Tibial nerve (tissue), 4 donors: ENCODE data around the gene ZNF490. TPM values are rescaled to one million over a fixed set of nuclear protein-coding genes. Genes with fewer than 3 reads are reported as not detected.

Experiments used
- DNase-seq, 2 donors: peaks; one replicate each; pipeline ENCODE4 v3.0.0-alpha.2; 2019; ENCODE audit warnings: low spot score in 2 of 2
- H3K27ac ChIP-seq, 4 donors: fragments of 200-600 bp; sonication (generic) in 3 of 4; one replicate each; pipeline ENCODE4 v1.5.1; 2017 to 2019; ENCODE audit warnings: mild to moderate bottlenecking in 1 of 4
- H3K27me3 ChIP-seq, 2 donors: fragments of 200-600 bp; sonication (generic) in 1 of 2; one replicate each; pipeline versions ENCODE4 v1.5.1 to v1.6.0; 2017 to 2019
- H3K36me3 ChIP-seq, 3 donors: fragments of 200-600 bp; sonication (generic); one replicate each; pipeline ENCODE4 v1.5.1; 2018 to 2019
- H3K4me1 ChIP-seq, 4 donors: fragments of 200-600 bp; sonication (generic) in 3 of 4; one replicate each; pipeline ENCODE4 v1.5.1; 2017 to 2019
- H3K4me3 ChIP-seq, 4 donors: fragments of 200-600 bp; sonication (generic) in 3 of 4; one replicate each; pipeline ENCODE4 v1.5.1; 2017 to 2019; ENCODE audit warnings: mild to moderate bottlenecking in 1 of 4, moderate library complexity in 1 of 4
- H3K9me3 ChIP-seq, 4 donors: fragments of 200-600 bp; sonication (generic) in 3 of 4; one replicate each; pipeline ENCODE4 v1.5.1; 2017 to 2019
- EP300 ChIP-seq, 2 donors: sonication (generic); formaldehyde crosslinking; IDR thresholded peaks; one replicate each; pipeline ENCODE4 v1.6.1; 2017; ENCODE audit warnings: antibody characterized with exemption in 2 of 2, mild to moderate bottlenecking in 1 of 2
- POLR2A ChIP-seq, 2 donors: fragments of 450-650 bp; IDR thresholded peaks; one replicate each; pipeline ENCODE4 v1.6.1; 2017; ENCODE audit warnings: antibody characterized with exemption in 2 of 2, mild to moderate bottlenecking in 2 of 2, moderate library complexity in 2 of 2
- WGBS, 2 donors: methylation state at CpG; one replicate each; pipeline ENCODE4 v1.1.5; 2018; 5-methylcytosine and 5-hydroxymethylcytosine counted together
- total RNA-seq, 4 donors: library from RNA; depleted of rRNA; stranded (reverse); fragments of >200 nt; gene quantifications; one replicate each; pipeline ENCODE4 v1.1.0, GENCODE V29; 2016
- TF ChIP-seq, protein P1 (sequence below), 5 experiments: fragments of 200-600 bp in 3 of 5; fragments of 450-650 bp in 2 of 5; sonication (generic) in 3 of 5; IDR thresholded peaks; one replicate each; pipeline ENCODE4 v1.5.1; 2016 to 2019; ENCODE audit warnings: antibody characterized with exemption in 5 of 5, mild to moderate bottlenecking in 3 of 5, moderate library complexity in 2 of 5

The ZNF490 gene
- total RNA-seq, 4 donors from 2014 or later: 3.1 to 6.7 (median 4.8) TPM

DNA sequence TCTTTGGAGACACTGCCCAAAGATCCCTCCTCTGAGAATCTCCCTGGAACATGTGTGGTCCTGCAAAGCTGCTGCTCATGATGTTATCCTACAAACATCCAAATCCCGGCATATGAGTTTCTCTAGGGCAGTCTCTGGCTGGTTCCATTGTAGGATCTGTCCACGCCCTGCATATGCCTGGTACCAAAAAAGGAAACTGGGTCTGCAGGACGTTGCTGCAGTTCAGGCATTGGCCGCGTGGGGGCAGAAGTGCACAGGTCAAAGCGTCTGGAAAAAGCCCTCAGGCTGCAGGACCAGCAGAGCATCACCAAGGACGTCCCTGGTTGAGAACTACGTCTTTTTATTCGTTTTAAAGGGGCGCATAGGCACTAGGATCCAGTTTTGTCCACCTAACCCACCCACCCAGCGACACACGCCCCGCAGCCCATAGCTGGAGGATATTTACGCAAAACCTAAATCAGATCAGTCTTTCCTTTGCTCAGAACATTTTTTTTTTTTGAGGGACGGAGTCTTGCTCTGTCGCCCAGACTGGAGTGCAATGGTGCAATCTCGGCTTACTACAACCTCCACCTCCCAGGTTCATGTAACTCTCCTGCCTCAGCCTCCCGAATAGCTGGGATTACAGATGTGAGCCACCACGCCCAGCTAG, 46.5 kb downstream of the ZNF490 start:
- no peaks in the 10 kb centered on the region for H3K27me3 ChIP-seq
- 18 to 23% methylated on average over 19 of the region's 19 CpGs for WGBS, 2 donors
- TF ChIP-seq, protein P1, sequence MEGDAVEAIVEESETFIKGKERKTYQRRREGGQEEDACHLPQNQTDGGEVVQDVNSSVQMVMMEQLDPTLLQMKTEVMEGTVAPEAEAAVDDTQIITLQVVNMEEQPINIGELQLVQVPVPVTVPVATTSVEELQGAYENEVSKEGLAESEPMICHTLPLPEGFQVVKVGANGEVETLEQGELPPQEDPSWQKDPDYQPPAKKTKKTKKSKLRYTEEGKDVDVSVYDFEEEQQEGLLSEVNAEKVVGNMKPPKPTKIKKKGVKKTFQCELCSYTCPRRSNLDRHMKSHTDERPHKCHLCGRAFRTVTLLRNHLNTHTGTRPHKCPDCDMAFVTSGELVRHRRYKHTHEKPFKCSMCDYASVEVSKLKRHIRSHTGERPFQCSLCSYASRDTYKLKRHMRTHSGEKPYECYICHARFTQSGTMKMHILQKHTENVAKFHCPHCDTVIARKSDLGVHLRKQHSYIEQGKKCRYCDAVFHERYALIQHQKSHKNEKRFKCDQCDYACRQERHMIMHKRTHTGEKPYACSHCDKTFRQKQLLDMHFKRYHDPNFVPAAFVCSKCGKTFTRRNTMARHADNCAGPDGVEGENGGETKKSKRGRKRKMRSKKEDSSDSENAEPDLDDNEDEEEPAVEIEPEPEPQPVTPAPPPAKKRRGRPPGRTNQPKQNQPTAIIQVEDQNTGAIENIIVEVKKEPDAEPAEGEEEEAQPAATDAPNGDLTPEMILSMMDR (IDR thresholded peaks at IDR 0.05): peak; percentile 83 to 95 (median 94)
- TF ChIP-seq EP300 (IDR thresholded peaks at IDR 0.05) (no peak), POLR2A (IDR thresholded peaks at IDR 0.05) (no peak)
- DNase-seq: peak; percentile 92 to 97
- H3K36me3 ChIP-seq: no peaks in the 10 kb centered on the region
- no peak overlapping the region for H3K27ac ChIP-seq
- peaks cover 0 to 7% (median 2%) of the 10 kb centered on the region in 4 donors for H3K4me1 ChIP-seq
- H3K4me3 ChIP-seq: no peak overlapping the region
- H3K9me3 ChIP-seq: no peaks in the 10 kb centered on the region

DNA sequence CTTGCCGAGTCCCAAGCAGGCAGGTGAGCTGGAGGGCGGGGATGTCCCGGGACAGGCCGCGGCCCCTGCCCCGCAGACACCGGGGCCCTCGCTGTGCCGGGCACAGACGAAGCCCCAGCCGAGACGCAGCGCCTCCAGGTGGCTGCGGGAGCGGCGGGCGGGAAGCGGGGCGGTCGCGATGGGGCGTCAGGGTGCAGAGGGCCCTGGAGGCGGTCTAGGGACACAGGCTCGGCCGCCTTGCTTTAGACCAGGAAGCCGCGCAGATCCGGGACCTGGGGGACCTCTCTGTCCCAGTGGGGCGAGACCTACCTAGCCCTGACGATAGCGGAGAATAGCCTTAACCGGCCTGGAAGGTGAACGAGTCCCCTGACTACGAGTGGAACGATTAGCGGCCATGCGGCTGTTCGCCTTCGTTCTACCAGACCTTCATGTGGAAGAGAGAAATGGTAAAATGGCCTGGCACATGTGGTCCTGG, 55.1 kb downstream of the ZNF490 start:
- WGBS, 2 donors: 39 to 40% methylated on average over 36 of the region's 39 CpGs
- no peaks in the 10 kb centered on the region for H3K9me3 ChIP-seq
- TF ChIP-seq EP300 (IDR thresholded peaks at IDR 0.05) (no peak), POLR2A (IDR thresholded peaks at IDR 0.05) (no peak)
- TF ChIP-seq, protein P1 (IDR thresholded peaks at IDR 0.05): no peak
- H3K36me3 ChIP-seq: no peaks in the 10 kb centered on the region
- H3K4me1 ChIP-seq: peaks cover 0 to 13% (median 5%) of the 10 kb centered on the region in 4 donors
- H3K4me3 ChIP-seq: no peak overlapping the region
- DNase-seq: no peak
- no peak overlapping the region for H3K27ac ChIP-seq
- no peaks in the 10 kb centered on the region for H3K27me3 ChIP-seq

DNA sequence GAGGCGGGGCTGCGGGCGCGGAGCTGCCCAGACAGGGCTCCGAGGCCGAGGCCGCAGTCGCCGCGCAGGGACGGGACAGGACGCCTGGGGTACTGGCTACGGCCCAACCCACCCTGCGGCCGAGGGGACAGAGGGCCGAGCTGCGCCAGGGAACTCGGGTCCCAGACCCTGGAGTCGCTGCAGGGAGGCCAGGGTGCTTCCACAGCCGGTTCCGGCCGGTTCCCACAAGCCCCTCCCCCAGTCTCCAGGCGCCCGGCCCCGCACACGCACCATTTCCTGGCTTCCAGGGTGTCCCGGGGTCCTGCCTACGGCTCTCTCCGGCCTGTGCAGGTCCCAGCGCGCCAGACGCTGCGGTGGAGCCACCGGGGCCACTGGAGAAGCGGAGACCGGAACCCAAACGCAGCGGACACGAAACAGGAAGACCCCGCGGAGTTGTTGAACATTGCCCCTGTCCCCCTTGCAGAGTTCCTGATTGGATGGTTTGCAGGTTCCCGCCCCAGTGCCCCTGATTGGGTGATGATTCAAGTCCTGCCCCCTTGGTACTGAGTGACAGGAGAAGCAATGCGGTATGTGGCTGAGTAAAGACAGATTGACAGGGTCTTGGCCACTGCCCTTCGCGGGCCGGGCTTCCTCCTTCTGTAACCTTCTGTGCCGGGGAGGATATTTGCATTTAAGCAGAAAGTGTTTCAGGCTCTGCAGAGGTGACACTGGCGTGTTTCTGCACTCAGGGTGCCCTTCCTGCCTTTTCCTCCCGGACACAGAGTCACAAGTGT, 59.4 kb downstream of the ZNF490 start, which contains the start of gene ZNF564:
Gene ZNF564 (minus strand): TSS at position 423 of the 773 bp plus-strand sequence. CDS start 150 bp downstream, at position 273.
- H3K9me3 ChIP-seq: no peaks in the 10 kb centered on the region
- TF ChIP-seq POLR2A (IDR thresholded peaks at IDR 0.05): peak; percentile 63 to 68
- TF ChIP-seq EP300 (IDR thresholded peaks at IDR 0.05): peak; percentile 56 to 81
- TF ChIP-seq, protein P1 (IDR thresholded peaks at IDR 0.05): peak in 1 of 5 experiments; percentile 14
- 0% methylated on average over 11 to 31 of the region's 49 CpGs for WGBS, 2 donors
- peaks cover 0 to 20% (median 0%) of the 10 kb centered on the region in 3 donors for H3K36me3 ChIP-seq
- H3K4me3 ChIP-seq: peak within 1 kb of the TSS; percentile 68 to 98 (median 82)
- peak; percentile 91 to 96 for DNase-seq
- peak within 1 kb of the TSS; percentile 89 to 99 (median 96) for H3K27ac ChIP-seq
- no peaks in the 10 kb centered on the region for H3K27me3 ChIP-seq
- H3K4me1 ChIP-seq: peaks cover 0 to 40% (median 19%) of the 10 kb centered on the region in 4 donors

DNA sequence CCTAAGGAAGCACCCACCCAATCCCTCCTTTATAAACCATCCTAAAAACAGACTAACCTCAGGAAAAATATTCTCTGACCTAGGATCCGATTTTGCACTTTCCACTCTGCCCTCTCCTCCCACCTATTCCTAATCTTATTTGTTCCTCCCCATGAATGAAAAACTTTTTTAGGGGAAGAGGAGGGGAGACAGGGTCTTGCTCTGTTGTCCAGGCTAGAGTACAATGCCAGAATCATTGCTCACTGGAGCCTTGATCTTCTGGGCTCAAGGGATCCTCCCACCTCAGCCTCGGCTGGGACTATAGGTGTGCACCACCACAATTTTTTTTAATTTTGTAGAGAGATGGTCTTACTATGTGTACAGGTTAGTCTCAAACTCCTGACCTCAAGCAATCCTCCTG, 63.7 kb downstream of the ZNF490 start:
- no peaks in the 10 kb centered on the region for H3K27me3 ChIP-seq
- peaks cover 0 to 29% (median 16%) of the 10 kb centered on the region in 4 donors for H3K4me1 ChIP-seq
- WGBS, 2 donors: 88 to 90% methylated on average over 2 of the region's 2 CpGs
- no peak for DNase-seq
- H3K9me3 ChIP-seq: peaks cover 0 to 27% (median 0%) of the 10 kb centered on the region in 4 donors
- TF ChIP-seq, protein P1 (IDR thresholded peaks at IDR 0.05): no peak
- TF ChIP-seq EP300 (IDR thresholded peaks at IDR 0.05) (no peak), POLR2A (IDR thresholded peaks at IDR 0.05) (no peak)
- H3K4me3 ChIP-seq: no peak overlapping the region
- peaks cover 0 to 61% (median 0%) of the 10 kb centered on the region in 3 donors for H3K36me3 ChIP-seq
- no peak overlapping the region for H3K27ac ChIP-seq
